Measurements from ENCODE around the gene NID1. TPM values are rescaled to one million over a fixed set of nuclear protein-coding genes. Genes with fewer than 3 reads are reported as not detected.

NID1 gene
- total and polyA plus RNA-seq, 2 donors (not counting 3 experiments of a cell fraction or from before 2014, with no cell fraction given) = 87.0 to 109 TPM

GRCh38 chr1:236114076-236114747, 49.3 kb upstream of the NID1 start:
- Histone ChIP-seq H3K4me1 (ENCODE audit: control insufficient read depth, extremely low read depth, insufficient read depth, low read length) (no peaks in the 10 kb centered on the region), H2AFZ (ENCODE audit: low read depth, low read length) (no peak overlapping the region), H4K20me1 (replicated peaks; ENCODE audit: control insufficient read depth, extremely low read depth, insufficient read depth, low read length) (no peaks in the 10 kb centered on the region), H3K27ac (ENCODE audit: insufficient read depth, low read depth, low read length) (no peak overlapping the region), H3K27me3 (ENCODE audit: control insufficient read depth in 2 of 2, insufficient read depth in 2 of 2, low read length in 2 of 2) (no peaks in the 10 kb centered on the region), H3K4me2 (ENCODE audit: insufficient read depth, low read length) (no peak overlapping the region), H3K9ac (replicated peaks; ENCODE audit: extremely low read depth, insufficient read depth, low read length) (no peak overlapping the region), H3K4me3 (replicated peaks in 1 of 3; ENCODE audit: insufficient read depth in 1 of 3, low read depth in 1 of 3, low read length in 3 of 3) (no peak overlapping the region), H3K9me3 (replicated peaks; ENCODE audit: control insufficient read depth, insufficient read depth, low read length) (no peaks in the 10 kb centered on the region), H3K36me3 (ENCODE audit: control insufficient read depth in 2 of 2, extremely low read depth in 1 of 2, insufficient read depth in 2 of 2, low read length in 2 of 2) (no peaks in the 10 kb centered on the region), H3K9me1 (replicated peaks; ENCODE audit: control insufficient read depth, extremely low read depth, insufficient read depth, low read length) (no peaks in the 10 kb centered on the region), H3K79me2 (ENCODE audit: control insufficient read depth, insufficient read depth, low read length) (no peaks in the 10 kb centered on the region)
- intact Hi-C loops (cut with micrococcal nuclease) = no loop called here
- FAIRE-seq = no peak
- CTCF ChIA-PET = no interaction called here
- TF ChIP-seq MAX (IDR thresholded peaks at IDR 0.05; ENCODE audit: insufficient read depth, insufficient read length) (no peak), POLR2AphosphoS5 (IDR thresholded peaks at IDR 0.05; ENCODE audit: insufficient read depth, low read depth, low read length) (no peak), JUN (IDR thresholded peaks at IDR 0.05; ENCODE audit: borderline replicate concordance, insufficient read depth, insufficient read length, low read depth) (no peak), EZH2 (IDR thresholded peaks at IDR 0.05; ENCODE audit: borderline replicate concordance, low read depth, low read length, severe bottlenecking) (no peak), CTCF (IDR thresholded peaks at IDR 0.05; ENCODE audit: extremely low read depth in 1 of 2, insufficient read depth in 1 of 2, low read depth in 1 of 2, low read length in 2 of 2) (no peak), POLR2A (IDR thresholded peaks at IDR 0.05; ENCODE audit: low read depth, low read length) (no peak), GATA2 (IDR thresholded peaks at IDR 0.05; ENCODE audit: insufficient read depth, insufficient read length, low read depth, low read length) (no peak), FOS (IDR thresholded peaks at IDR 0.05; ENCODE audit: borderline replicate concordance, insufficient read depth, low read length) (no peak)
- dilution Hi-C loops (cut with MboI; ENCODE audit: extremely low pct_ligation_motif_present, low sequenced_read_pairs) = no loop called here
- no TSS peak for BruUV-seq (replicated peaks)
- POLR2A ChIA-PET = no interaction called here
- DNase-seq (ENCODE audit: low read depth, low spot score) = no peak

Data from endothelial cell of umbilical vein (primary cell).